ENCODE measurements around the gene MED25.
A peak's percentile ranks its signal among the peaks of the same experiment; 100 is the strongest.

Gene MED25

GRCh38 chr19:49851456-49852259 lies 33.6 kb downstream of the MED25 start:
- H3K9me3 ChIP-seq (replicated peaks in 1 of 11) = peaks cover 0 to 14% (median 8%) of the 10 kb centered on the region in 11 experiments; a peak in 12 of 22 replicates
- H3K36me3 ChIP-seq = peaks cover 17 to 31% (median 26%) of the 10 kb centered on the region in 11 experiments; a peak in 21 of 22 replicates
- no peaks in the 10 kb centered on the region for H3K27me3 ChIP-seq
- H4K20me1 ChIP-seq = peaks cover 46 to 56% (median 50%) of the 10 kb centered on the region in 11 experiments
- peak overlapping the region; percentile 88 to 97 (median 92) for H3K27ac ChIP-seq
- peak overlapping the region; percentile 87 to 99 (median 94) for H3K9ac ChIP-seq
- no peak for TF ChIP-seq Cebpa-rat (IDR thresholded peaks at IDR 0.05)
- H3K4me1 ChIP-seq = peaks cover 40 to 59% (median 49%) of the 10 kb centered on the region in 10 experiments
- H3K4me3 ChIP-seq = peak overlapping the region; percentile 83 to 99 (median 96)
- peak overlapping the region; percentile 91 to 100 (median 98) for H3K4me2 ChIP-seq

- Histone ChIP-seq H3K27me3 (no peaks in the 10 kb centered on the region), H3K9ac (peak overlapping the region; percentile 40 to 97 (median 93); a peak in 17 of 22 replicates), H3K27ac (no peak overlapping the region), H4K20me1 (peaks cover 56 to 66% (median 60%) of the 10 kb centered on the region in 11 experiments), H3K36me3 (peaks cover 24 to 42% (median 37%) of the 10 kb centered on the region in 11 experiments), H3K4me3 (peak overlapping the region in 9 of 10 experiments; percentile 83 to 99 (median 97); a peak in 16 of 20 replicates), H3K4me2 (peak overlapping the region; percentile 89 to 100 (median 98)), H3K4me1 (peaks cover 39 to 59% (median 49%) of the 10 kb centered on the region in 10 experiments), H3K9me3 (replicated peaks in 1 of 11) (peaks cover 0 to 14% (median 8%) of the 10 kb centered on the region in 11 experiments; a peak in 12 of 22 replicates)
- TF ChIP-seq Cebpa-rat (IDR thresholded peaks at IDR 0.05) = no peak
Measured at GRCh38 chr19:49852631-49853126, 34.6 kb downstream of the MED25 start.

- peaks cover 0 to 9% (median 6%) of the 10 kb centered on the region in 11 experiments; a peak in 12 of 22 replicates for H3K9me3 ChIP-seq (replicated peaks in 1 of 11)
- 0 out of 22 replicates have a peak overlapping the region, but pooled peaks of 3 of the 11 experiments have one; percentile 1 to 18 (median 12) for H3K27ac ChIP-seq
- peaks cover 26 to 48% (median 39%) of the 10 kb centered on the region in 10 experiments for H3K4me1 ChIP-seq
- no peaks in the 10 kb centered on the region for H3K27me3 ChIP-seq
- TF ChIP-seq Cebpa-rat (IDR thresholded peaks at IDR 0.05) = no peak
- no peak overlapping the region for H3K4me3 ChIP-seq
- H3K9ac ChIP-seq = peak overlapping the region; percentile 2 to 95 (median 56); a peak in 17 of 22 replicates
- peaks cover 68 to 78% (median 72%) of the 10 kb centered on the region in 11 experiments for H4K20me1 ChIP-seq
- peaks cover 36 to 53% (median 49%) of the 10 kb centered on the region in 11 experiments for H3K36me3 ChIP-seq
- peak overlapping the region; percentile 89 to 100 (median 98) for H3K4me2 ChIP-seq
Measured at GRCh38 chr19:49853852-49854377, 35.8 kb downstream of the MED25 start.

GRCh38 chr19:49854378-49855263 lies 36.5 kb downstream of the MED25 start:
- Histone ChIP-seq H3K9me3 (replicated peaks in 1 of 11) (peaks cover 0 to 2% (median 0%) of the 10 kb centered on the region in 11 experiments; a peak in 3 of 22 replicates), H3K4me2 (peak overlapping the region in 9 of 11 experiments; percentile 89 to 100 (median 98); a peak in 13 of 22 replicates), H3K27me3 (no peaks in the 10 kb centered on the region), H3K9ac (peak overlapping the region in 9 of 11 experiments; percentile 2 to 95 (median 61); a peak in 8 of 22 replicates), H3K27ac (0 out of 22 replicates have a peak overlapping the region, but pooled peaks of 3 of the 11 experiments have one; percentile 12 to 18 (median 18)), H4K20me1 (peaks cover 68 to 79% (median 77%) of the 10 kb centered on the region in 11 experiments), H3K4me1 (peaks cover 25 to 41% (median 35%) of the 10 kb centered on the region in 10 experiments), H3K4me3 (no peak overlapping the region), H3K36me3 (peaks cover 43 to 59% (median 56%) of the 10 kb centered on the region in 11 experiments)
- no peak for TF ChIP-seq Cebpa-rat (IDR thresholded peaks at IDR 0.05)

- Histone ChIP-seq H4K20me1 (peaks cover 68 to 86% (median 82%) of the 10 kb centered on the region in 11 experiments), H3K36me3 (peaks cover 50 to 66% (median 62%) of the 10 kb centered on the region in 11 experiments), H3K27ac (0 out of 22 replicates have a peak overlapping the region, but pooled peaks of 1 of the 11 experiments have one; percentile 18), H3K4me3 (no peak overlapping the region), H3K9ac (peak overlapping the region in 3 of 11 experiments; percentile 7 to 50 (median 17); a peak in 1 of 22 replicates), H3K27me3 (no peaks in the 10 kb centered on the region), H3K4me1 (peaks cover 25 to 34% (median 29%) of the 10 kb centered on the region in 10 experiments), H3K4me2 (no peak overlapping the region), H3K9me3 (replicated peaks in 1 of 11) (no peaks in the 10 kb centered on the region)
- no peak for TF ChIP-seq Cebpa-rat (IDR thresholded peaks at IDR 0.05)
Measured at GRCh38 chr19:49855277-49855675, 37.2 kb downstream of the MED25 start.

GRCh38 chr19:49855676-49856573 lies 37.8 kb downstream of the MED25 start:
- Histone ChIP-seq H3K4me3 (no peak overlapping the region), H3K9ac (peak overlapping the region in 3 of 11 experiments; percentile 5 to 50 (median 7); a peak in 2 of 22 replicates), H3K4me1 (peaks cover 25 to 33% (median 28%) of the 10 kb centered on the region in 10 experiments), H3K27ac (0 out of 22 replicates have a peak overlapping the region, but pooled peaks of 1 of the 11 experiments have one; percentile 18), H3K27me3 (no peaks in the 10 kb centered on the region), H4K20me1 (peaks cover 68 to 92% (median 89%) of the 10 kb centered on the region in 11 experiments), H3K36me3 (peaks cover 56 to 72% (median 69%) of the 10 kb centered on the region in 11 experiments), H3K4me2 (no peak overlapping the region), H3K9me3 (replicated peaks in 1 of 11) (no peaks in the 10 kb centered on the region)
- TF ChIP-seq Cebpa-rat (IDR thresholded peaks at IDR 0.05) = no peak

- no peak overlapping the region for H3K27ac ChIP-seq
- H3K36me3 ChIP-seq = peaks cover 62 to 79% (median 74%) of the 10 kb centered on the region in 11 experiments
- no peak for TF ChIP-seq Cebpa-rat (IDR thresholded peaks at IDR 0.05)
- no peaks in the 10 kb centered on the region for H3K27me3 ChIP-seq
- peaks cover 25 to 33% (median 28%) of the 10 kb centered on the region in 10 experiments for H3K4me1 ChIP-seq
- no peaks in the 10 kb centered on the region for H3K9me3 ChIP-seq (replicated peaks in 1 of 11)
- no peak overlapping the region for H3K4me3 ChIP-seq
- H4K20me1 ChIP-seq = peaks cover 68 to 99% (median 91%) of the 10 kb centered on the region in 11 experiments
- 0 out of 22 replicates have a peak overlapping the region, but pooled peaks of 1 of the 11 experiments have one; percentile 5 for H3K9ac ChIP-seq
- no peak overlapping the region for H3K4me2 ChIP-seq
Measured at GRCh38 chr19:49856574-49857021, 38.5 kb downstream of the MED25 start.

Measured in BLaER1 treated with 17β-estradiol and CSF1 and Interleukin-3, amounts not matched to agents 10 nM and 100 nM (cell line).